T-helper 22 cell (primary cell): Measurements from ENCODE around the gene M1AP.
A peak's percentile ranks its signal among the peaks of the same experiment; 100 is the strongest.

Source experiments
- DNase-seq: peaks from one replicate; pipeline ENCODE4 v3.0.0-alpha.2; 2020; ENCODE audit warnings: low read depth

Gene M1AP

GRCh38 chr2:74546004-74546403 is 102.1 kb downstream of the M1AP start:
- DNase-seq: no peak

GRCh38 chr2:74544634-74545033 is 103.5 kb downstream of the M1AP start:
- DNase-seq: no peak

- no peak for DNase-seq
Measured at GRCh38 chr2:74542978-74543377, 105.2 kb downstream of the M1AP start.

- no peak for DNase-seq
Measured at GRCh38 chr2:74540291-74540690, 107.8 kb downstream of the M1AP start.

GRCh38 chr2:74538881-74539339 is 109.2 kb downstream of the M1AP start:
- no peak for DNase-seq

- DNase-seq: no peak
Measured at GRCh38 chr2:74537140-74537539, 111.0 kb downstream of the M1AP start.

- DNase-seq: no peak
Measured at GRCh38 chr2:74536166-74536950, 111.8 kb downstream of the M1AP start.

GRCh38 chr2:74535440-74535965 is 112.6 kb downstream of the M1AP start:
- no peak for DNase-seq

- no peak for DNase-seq
Measured at GRCh38 chr2:74534411-74534810, 113.7 kb downstream of the M1AP start.

- DNase-seq: no peak
Measured at GRCh38 chr2:74533464-74533863, 114.7 kb downstream of the M1AP start.

GRCh38 chr2:74532222-74532621 is 115.9 kb downstream of the M1AP start:
- no peak for DNase-seq

- DNase-seq: no peak
Measured at GRCh38 chr2:74531666-74532065, 116.5 kb downstream of the M1AP start.

- no peak for DNase-seq
Measured at GRCh38 chr2:74530239-74531187, 117.6 kb downstream of the M1AP start.

GRCh38 chr2:74529357-74530238 is 118.5 kb downstream of the M1AP start, which contains the start of the genes AUP1 and HTRA2:
AUP1 (minus strand) TSS chr2:74529706; CDS start chr2:74529629, 77 bp downstream.
HTRA2 (plus strand) TSS chr2:74529933; CDS start chr2:74530007, 74 bp downstream.
- peak; percentile 79 for DNase-seq

GRCh38 chr2:74528600-74529356 is 119.4 kb downstream of the M1AP start:
- DNase-seq: no peak

- no peak for DNase-seq
Measured at GRCh38 chr2:74527741-74528140, 120.4 kb downstream of the M1AP start.

- no peak for DNase-seq
Measured at GRCh38 chr2:74526649-74527230, 121.4 kb downstream of the M1AP start.

- DNase-seq: no peak
Measured at GRCh38 chr2:74525717-74526648, 122.1 kb downstream of the M1AP start, which contains the start of gene DQX1. DQX1 (minus strand) TSS chr2:74526231; CDS start chr2:74525729, 502 bp downstream.
